ENCODE data around the gene FAM20B. TPM values are rescaled to one million over a fixed set of nuclear protein-coding genes. Genes with fewer than 3 reads are reported as not detected.

The FAM20B gene
- total and polyA plus RNA-seq, 2 of the 8 experiments (the other 6 are each of a cell fraction or from before 2014, with no cell fraction given): 8.3 to 36.6 TPM

DNA sequence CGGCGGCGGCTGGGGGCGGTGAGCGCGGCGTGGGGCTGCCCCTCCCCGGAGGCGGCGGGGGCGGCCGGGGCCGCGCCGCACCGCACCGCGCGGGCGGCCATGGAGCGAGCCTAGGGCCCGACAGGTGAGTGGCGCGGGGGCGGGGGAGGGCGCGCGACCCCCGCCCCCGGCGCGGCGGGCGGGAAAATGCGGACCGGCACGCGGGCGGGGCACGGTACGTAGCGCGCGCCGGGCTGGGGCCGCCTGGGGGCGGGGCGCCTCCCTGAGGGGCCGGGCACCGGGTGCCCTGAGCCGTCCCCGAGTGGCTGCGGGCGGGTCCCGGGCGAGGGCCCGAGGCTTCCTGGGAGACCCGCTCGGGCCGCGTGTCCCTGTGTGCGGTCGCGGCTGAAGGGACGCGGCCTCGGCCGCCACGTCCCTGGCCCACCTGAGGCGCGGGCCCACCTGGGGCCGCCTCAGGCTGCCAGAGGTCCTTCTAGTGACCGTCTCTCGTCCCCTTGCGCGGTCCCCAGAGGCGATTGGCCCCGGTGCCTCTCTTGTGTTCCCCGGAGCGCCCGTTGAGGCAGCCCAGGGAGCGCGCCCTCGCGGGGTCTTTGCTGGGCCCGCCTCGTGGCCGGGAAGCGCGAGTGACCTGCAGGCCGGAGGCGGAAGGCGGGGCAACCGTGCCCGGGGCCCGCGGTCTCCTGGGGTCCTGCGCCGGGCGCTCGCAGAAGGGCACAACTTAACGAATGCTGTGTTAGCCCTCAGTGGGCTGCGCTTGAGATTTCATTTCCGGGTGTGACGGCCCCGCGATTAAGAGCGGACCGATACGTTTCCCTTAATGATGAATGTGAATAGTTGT, 500 bp downstream of the FAM20B start (continued):
- TF ChIP-seq SAP30 (IDR thresholded peaks at IDR 0.05; ENCODE audit: insufficient read depth, insufficient replicate concordance, low read length): no peak
- TF ChIP-seq TAF7 (optimal IDR thresholded peaks at IDR 0.05; ENCODE audit: borderline replicate concordance, low read depth, low read length): no peak
- no peak for TF ChIP-seq SP2 (IDR thresholded peaks at IDR 0.05; ENCODE audit: low read length)
- TF ChIP-seq RAD21 (IDR thresholded peaks at IDR 0.05 in 1 of 2, conservative IDR thresholded peaks at IDR 0.05 in 1 of 2; ENCODE audit: low read depth in 2 of 2, low read length in 2 of 2): no peak
- TF ChIP-seq KDM1A (IDR thresholded peaks at IDR 0.05; ENCODE audit: borderline replicate concordance, low read length): no peak
- peak; percentile 56 for TF ChIP-seq ASH2L (IDR thresholded peaks at IDR 0.05; ENCODE audit: low read length)
- TF ChIP-seq SRF (IDR thresholded peaks at IDR 0.05; ENCODE audit: low read depth, low read length): 0 out of 2 replicates have a peak, but pooled peaks have one; percentile 38
- TF ChIP-seq JUND (IDR thresholded peaks at IDR 0.05; ENCODE audit: low read length): no peak
- TF ChIP-seq RNF2 (IDR thresholded peaks at IDR 0.05; ENCODE audit: borderline replicate concordance, low read depth, low read length, missing control alignments, poor library complexity, severe bottlenecking): no peak
- TF ChIP-seq SIRT6 (IDR thresholded peaks at IDR 0.05; ENCODE audit: low read length): no peak
- peak in 1 of 2 experiments; percentile 50; a peak in 1 of 4 replicates for TF ChIP-seq HDAC2 (IDR thresholded peaks at IDR 0.05; ENCODE audit: borderline replicate concordance in 1 of 2, low read depth in 2 of 2, low read length in 2 of 2)
- peak; percentile 91 for TF ChIP-seq EGR1 (IDR thresholded peaks at IDR 0.05; ENCODE audit: borderline replicate concordance, low read depth, low read length)
- TF ChIP-seq EZH2 (IDR thresholded peaks at IDR 0.05; ENCODE audit: low read depth, low read length, severe bottlenecking): no peak
- TF ChIP-seq MAFK (IDR thresholded peaks at IDR 0.05; ENCODE audit: low read depth, low read length): no peak
- TF ChIP-seq CHD1 (IDR thresholded peaks at IDR 0.05; ENCODE audit: low read depth, low read length): no peak
- TF ChIP-seq BCL11A (IDR thresholded peaks at IDR 0.05; ENCODE audit: low read depth in 2 of 2, low read length in 2 of 2): no peak
- TF ChIP-seq TCF12 (IDR thresholded peaks at IDR 0.05; ENCODE audit: low read depth, low read length): no peak
- TF ChIP-seq NANOG (IDR thresholded peaks at IDR 0.05; ENCODE audit: insufficient read depth, low read depth, low read length, poor library complexity, severe bottlenecking): no peak
- no peak for TF ChIP-seq CBX5 (IDR thresholded peaks at IDR 0.05; ENCODE audit: low read depth, low read length)
- TF ChIP-seq RFX5 (IDR thresholded peaks at IDR 0.05; ENCODE audit: borderline replicate concordance, low read depth, low read length): no peak
- TF ChIP-seq BACH1 (IDR thresholded peaks at IDR 0.05; ENCODE audit: low read length): no peak
- TF ChIP-seq CTBP2 (IDR thresholded peaks at IDR 0.05; ENCODE audit: borderline replicate concordance, insufficient read depth, insufficient read length, low read length): no peak
- TF ChIP-seq POU5F1 (IDR thresholded peaks at IDR 0.05; ENCODE audit: low read depth, low read length): no peak
